Stimulated activated CD4-positive, alpha-beta T cell treated with anti-CD3 and anti-CD28 coated beads, TNF-alpha, amount 100 ng/mL, for 4 hours (primary cell): ENCODE measurements around the gene BRD1.

Experiments
- DNase-seq, 3 experiments: peaks; one replicate each; pipeline ENCODE4 v3.0.0-alpha.2; 2020; ENCODE audit warnings: low read depth in 3 of 3

BRD1 gene

DNA sequence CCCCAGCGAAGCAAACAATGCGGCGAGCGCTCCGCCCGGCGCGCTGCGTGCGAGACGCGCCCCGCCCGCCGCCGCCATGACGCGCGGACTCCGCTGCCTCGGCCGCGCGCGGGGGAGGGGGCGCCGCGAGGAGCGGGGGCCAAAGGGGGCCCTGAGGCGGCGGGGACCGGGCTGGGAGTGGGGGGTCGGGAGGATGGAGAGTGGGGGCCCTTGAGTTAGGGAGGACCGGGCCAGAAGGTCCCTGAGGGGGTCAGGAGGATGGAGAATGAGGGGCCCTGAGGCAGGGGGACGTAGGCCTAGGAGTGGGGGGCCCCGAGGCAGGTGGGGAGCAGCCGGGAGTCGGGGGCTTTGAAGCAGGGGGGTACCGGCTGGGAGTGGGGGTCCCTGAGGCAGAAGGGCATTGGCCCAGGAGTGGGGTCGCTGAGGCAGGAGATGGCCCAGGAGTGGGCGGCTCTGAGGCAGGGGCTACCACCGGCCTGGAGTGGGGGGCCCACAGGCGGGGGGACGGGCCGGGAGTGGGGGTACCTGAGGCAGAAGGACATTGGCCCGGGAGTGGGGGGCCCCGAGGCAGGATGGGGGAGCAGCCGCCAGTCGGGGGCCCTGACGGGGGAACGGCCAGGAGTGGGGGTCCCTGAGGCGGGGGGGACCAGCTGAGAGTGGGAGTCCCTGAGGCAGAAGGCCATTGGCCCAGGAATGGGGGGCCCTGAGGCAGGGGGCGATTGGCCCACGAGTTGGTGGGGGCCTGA, at the start of gene BRD1:
Gene BRD1 (minus strand): TSS at position 21 of the 746 bp plus-strand sequence. CDS start 3,556 bp downstream, outside the sequence.
- peak in 1 of 3 experiments; percentile 49 for DNase-seq

- DNase-seq: no peak
Measured at GRCh38 chr22:49873228-49873940, 45.7 kb upstream of the BRD1 start.

- DNase-seq: no peak
Measured at GRCh38 chr22:49872347-49872746, 44.7 kb upstream of the BRD1 start.

DNA sequence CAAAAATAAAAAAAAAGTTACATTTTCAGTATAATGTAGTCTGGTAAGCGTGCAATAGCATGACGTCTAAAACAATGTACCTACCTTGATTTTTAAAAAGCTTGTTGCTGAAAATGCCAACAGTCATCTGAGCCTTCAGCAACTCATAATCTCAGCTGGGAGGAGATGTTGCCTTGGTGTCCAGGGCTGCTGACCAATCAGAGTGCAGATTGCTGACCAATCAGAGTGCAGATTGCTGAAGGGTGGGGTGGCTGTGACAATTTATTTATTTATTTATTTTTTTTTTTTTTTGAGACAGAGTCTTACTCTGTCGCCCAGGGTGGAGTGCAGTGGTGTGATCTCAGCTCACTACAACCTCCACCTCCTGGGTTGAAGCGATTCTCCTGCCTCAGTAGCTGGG, 43.8 kb upstream of the BRD1 start:
- no peak for DNase-seq

GRCh38 chr22:49869845-49870712, 42.4 kb upstream of the BRD1 start:
- no peak for DNase-seq

GRCh38 chr22:49869086-49869830, 41.6 kb upstream of the BRD1 start:
- no peak for DNase-seq

DNA sequence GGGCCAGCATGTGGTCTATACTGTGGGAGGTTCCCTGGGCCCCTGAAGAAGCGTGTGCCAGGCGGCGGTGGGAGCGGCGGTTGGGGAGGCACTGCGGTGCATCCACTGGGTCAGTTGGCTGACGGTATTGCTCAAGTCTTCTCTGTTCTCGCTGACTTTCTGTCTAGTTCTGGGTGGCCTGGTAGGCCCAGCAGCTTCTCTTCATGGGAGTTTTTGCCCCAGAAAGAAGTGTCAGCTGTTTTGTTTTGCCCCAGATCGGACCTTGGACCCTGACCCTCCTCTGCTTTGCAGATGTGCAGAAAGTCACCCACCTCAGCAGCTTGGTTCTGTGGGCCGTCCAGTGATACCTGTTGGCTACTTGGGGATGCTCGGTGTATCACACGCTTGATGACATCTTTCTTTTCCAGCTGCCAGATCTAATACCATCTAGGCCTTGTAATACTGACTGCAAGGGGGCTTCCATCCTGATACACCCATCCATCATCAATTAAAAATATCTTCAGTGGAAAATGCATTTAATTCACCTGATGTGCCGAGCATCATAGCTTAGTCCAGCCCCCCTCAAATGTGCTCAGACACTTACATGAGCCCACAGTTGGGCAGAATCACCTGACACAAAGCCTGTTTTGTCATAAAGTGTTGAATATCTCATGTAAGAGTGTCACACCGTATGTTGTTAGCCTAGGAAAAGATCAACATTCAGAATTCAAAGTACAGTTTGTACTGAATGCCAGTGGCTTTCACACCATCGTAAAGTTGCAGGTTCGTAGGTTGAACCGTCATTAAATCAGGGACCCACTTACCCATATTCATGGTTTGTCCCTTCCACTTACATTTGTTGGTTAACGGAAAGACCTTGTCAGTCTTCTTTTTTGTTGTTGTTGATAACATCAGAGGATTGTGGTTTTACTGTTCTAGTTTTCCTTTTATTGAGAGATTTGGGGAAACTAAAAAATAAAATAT, 39.9 kb upstream of the BRD1 start:
- DNase-seq: no peak

- no peak for DNase-seq
Measured at GRCh38 chr22:49866646-49867045, 39.0 kb upstream of the BRD1 start.

GRCh38 chr22:49866134-49866533, 38.5 kb upstream of the BRD1 start:
- no peak for DNase-seq

- DNase-seq: no peak
Measured at GRCh38 chr22:49865156-49865555, 37.5 kb upstream of the BRD1 start.

DNA sequence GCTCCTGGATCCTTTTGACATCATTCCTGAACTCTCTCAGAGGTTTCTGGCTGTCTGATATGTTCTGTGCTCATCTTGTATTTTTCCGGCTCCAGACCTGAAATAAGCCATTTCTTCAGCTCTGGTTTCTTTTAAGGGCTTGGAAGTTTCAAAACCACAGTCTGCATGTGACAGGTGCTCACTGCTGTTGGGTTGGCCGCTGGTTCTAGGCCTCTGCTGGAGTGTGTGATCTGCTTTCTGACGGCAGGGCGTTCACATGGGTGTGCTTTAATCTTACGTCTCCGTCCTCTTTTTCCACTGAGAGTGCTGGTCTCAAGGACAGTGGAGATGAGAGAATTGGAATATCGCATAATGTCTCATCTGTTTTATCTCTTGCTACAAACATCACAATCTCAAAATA, 36.3 kb upstream of the BRD1 start:
- DNase-seq: no peak

DNA sequence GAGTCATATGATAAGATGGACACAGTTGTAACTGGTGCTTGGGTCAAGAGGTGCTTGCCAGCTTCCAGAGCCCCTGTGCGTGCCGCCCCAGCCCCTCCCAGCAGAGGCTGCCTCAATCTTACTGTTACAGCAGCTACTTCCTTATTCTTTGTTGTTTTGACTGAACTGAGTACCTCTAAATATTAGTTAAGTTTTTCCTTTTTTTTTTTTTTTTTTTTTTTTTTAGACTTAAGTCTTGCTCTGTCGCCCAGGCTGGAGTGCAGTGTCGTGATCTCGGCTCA, 34.8 kb upstream of the BRD1 start:
- no peak for DNase-seq

- DNase-seq: no peak
Measured at GRCh38 chr22:49861642-49862495, 34.2 kb upstream of the BRD1 start.

DNA sequence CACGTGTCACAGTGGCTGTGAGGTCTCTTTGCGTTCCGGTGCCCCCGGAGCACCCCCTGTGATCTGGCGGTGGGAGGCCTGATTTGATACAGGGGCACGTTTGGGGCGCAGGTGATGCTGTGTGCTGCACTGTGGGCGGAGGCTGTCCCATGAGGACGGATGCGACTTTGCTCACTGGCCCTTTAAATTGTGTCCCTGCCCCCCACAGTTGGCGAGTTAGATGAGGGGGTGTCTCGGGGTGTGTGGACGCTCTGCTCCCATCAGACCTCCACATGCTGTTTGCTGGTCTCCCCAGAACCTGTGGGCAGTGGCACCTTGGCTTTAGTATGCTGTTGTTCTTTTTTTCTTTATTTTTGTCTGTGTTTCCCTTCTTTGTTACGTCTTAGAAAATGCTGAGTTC, 31.2 kb upstream of the BRD1 start:
- DNase-seq: no peak

- no peak for DNase-seq
Measured at GRCh38 chr22:49856766-49857618, 29.3 kb upstream of the BRD1 start.

DNA sequence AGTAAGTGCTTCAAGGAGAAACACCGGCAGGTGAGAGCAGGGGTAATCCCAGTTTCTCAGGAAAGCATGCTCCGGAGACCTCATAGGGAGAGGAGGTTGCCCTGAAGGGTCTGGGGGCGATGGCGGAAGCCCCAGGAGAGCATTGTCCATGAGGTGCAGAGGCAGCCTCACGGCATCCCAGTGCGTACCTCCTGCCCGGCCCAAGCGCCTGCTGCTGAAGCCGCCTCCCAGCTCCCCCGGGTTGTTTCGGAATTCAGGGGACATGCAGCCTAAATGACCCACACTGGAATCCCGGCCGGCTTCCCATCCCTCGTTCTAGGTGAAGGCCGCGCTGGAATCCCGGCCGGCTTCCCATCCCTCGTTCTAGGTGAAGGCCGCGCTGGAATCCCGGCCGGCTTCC, 28.7 kb upstream of the BRD1 start:
- no peak for DNase-seq

DNA sequence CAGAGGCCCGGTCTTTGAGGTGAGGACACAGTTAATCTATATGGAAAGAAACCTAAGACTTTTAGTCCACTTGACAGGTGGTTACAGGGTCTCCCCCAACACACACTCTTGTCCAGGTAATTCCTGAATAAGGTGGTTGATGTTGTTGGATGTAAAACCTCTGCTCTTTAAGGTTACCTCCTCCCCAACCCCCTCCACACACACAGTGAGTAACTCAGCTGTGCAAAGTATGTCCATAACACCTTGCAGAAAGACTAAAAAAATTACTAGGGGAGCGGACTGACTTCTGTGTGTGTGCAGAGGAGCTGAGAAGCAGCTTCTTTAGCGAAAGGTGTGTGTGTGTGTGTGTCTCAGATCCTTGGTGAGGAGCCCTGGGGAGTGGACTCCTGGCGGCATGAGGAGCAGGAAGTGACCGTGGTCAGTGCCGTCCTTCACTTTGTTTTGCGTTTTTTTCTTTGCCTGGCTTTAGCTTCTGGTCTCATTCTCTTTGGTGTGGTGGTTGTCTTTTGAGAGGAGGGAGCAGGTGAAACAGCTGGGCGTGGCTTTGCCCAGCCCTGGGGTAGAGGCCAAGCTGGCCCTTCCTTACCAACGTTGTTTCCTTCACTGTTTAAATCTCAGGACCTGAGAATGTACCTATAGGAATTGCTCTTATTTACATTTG, 27.7 kb upstream of the BRD1 start:
- DNase-seq: no peak
